Gastroesophageal sphincter (tissue), 4 donors: Measurements from ENCODE around the gene WASHC4. TPM values are rescaled to one million over a fixed set of nuclear protein-coding genes. Genes with fewer than 3 reads are reported as not detected.

Experiments used
- ATAC-seq: fragments of 150-250 bp; one replicate; pipeline ENCODE4 v1.9.1; 2016; ENCODE audit warnings: mild to moderate bottlenecking, moderate library complexity
- H3K27ac ChIP-seq, 4 donors: fragments of 200-600 bp; sonication (generic) in 3 of 4; 1 replicate in 3 of 4; 2 replicates in 1 of 4; pipeline ENCODE4 v1.5.1; 2016 to 2019
- H3K27me3 ChIP-seq: fragments of 200-600 bp; sonication (generic); one replicate; pipeline ENCODE4 v1.5.1; 2019
- H3K36me3 ChIP-seq, 2 donors: fragments of 200-600 bp; sonication (generic); one replicate each; pipeline ENCODE4 v1.5.1; 2019; ENCODE audit warnings: control low read depth in 1 of 2
- H3K4me1 ChIP-seq, 3 donors: fragments of 200-600 bp; sonication (generic); 1 replicate in 2 of 3; 2 replicates in 1 of 3; pipeline ENCODE4 v1.5.1; 2016 to 2019; ENCODE audit warnings: control low read depth in 2 of 3
- H3K4me3 ChIP-seq, 2 donors: fragments of 200-600 bp; sonication (generic); one replicate each; pipeline ENCODE4 v1.5.1; 2019; ENCODE audit warnings: mild to moderate bottlenecking in 1 of 2, moderate library complexity in 1 of 2
- H3K9me3 ChIP-seq, 3 donors: fragments of 200-600 bp; sonication (generic); one replicate each; pipeline ENCODE4 v1.5.1; 2017 to 2019; ENCODE audit warnings: control low read depth in 2 of 3
- CTCF ChIP-seq, 4 experiments: fragments of 200-600 bp in 2 of 4; fragments of 450-650 bp in 2 of 4; sonication (generic) in 1 of 4; IDR thresholded peaks; one replicate each; pipeline ENCODE4 v1.5.1; 2017 to 2019; ENCODE audit warnings: antibody characterized with exemption in 4 of 4, mild to moderate bottlenecking in 2 of 4, moderate library complexity in 2 of 4
- EP300 ChIP-seq: sonication (generic); formaldehyde crosslinking; IDR thresholded peaks from one replicate; pipeline ENCODE4 v1.6.1; 2017; ENCODE audit warnings: antibody characterized with exemption, mild to moderate bottlenecking
- POLR2A ChIP-seq, 2 donors: fragments of 450-650 bp; IDR thresholded peaks; one replicate each; pipeline ENCODE4 v1.6.1; 2017; ENCODE audit warnings: antibody characterized with exemption in 2 of 2, mild to moderate bottlenecking in 2 of 2, moderate library complexity in 1 of 2
- POLR2AphosphoS5 ChIP-seq: sonication (generic); formaldehyde crosslinking; IDR thresholded peaks from one replicate; pipeline ENCODE4 v1.6.1; 2017; ENCODE audit warnings: antibody characterized with exemption
- WGBS, 2 donors: methylation state at CpG; one replicate each; pipeline ENCODE4 v1.1.5; 2018; ENCODE audit warnings: low coverage in 1 of 2; 5-methylcytosine and 5-hydroxymethylcytosine counted together
- total RNA-seq, 4 donors: library from RNA; depleted of rRNA; stranded (reverse); fragments of >200 nt; gene quantifications; one replicate each; pipeline ENCODE4 v1.1.0, GENCODE V29; 2016

Gene WASHC4
- total RNA-seq, 4 donors from 2014 or later: 32.7 to 136 (median 53.6) TPM

- no peak for ATAC-seq
- H3K36me3 ChIP-seq: peaks cover 5 to 97% of the 10 kb centered on the region in 2 donors
- H3K4me1 ChIP-seq: no peaks in the 10 kb centered on the region
- WGBS, 2 donors: 78 to 79% methylated on average over 5 to 6 of the region's 6 CpGs
- no peak overlapping the region for H3K4me3 ChIP-seq
- H3K27ac ChIP-seq: no peak overlapping the region
- H3K27me3 ChIP-seq: no peaks in the 10 kb centered on the region
- H3K9me3 ChIP-seq: no peaks in the 10 kb centered on the region
- TF ChIP-seq POLR2AphosphoS5 (no peak), POLR2A (IDR thresholded peaks at IDR 0.05) (no peak)
These were observed 81.8 kb downstream of the WASHC4 start for GRCh38 chr12:105189293-105189692.

DNA sequence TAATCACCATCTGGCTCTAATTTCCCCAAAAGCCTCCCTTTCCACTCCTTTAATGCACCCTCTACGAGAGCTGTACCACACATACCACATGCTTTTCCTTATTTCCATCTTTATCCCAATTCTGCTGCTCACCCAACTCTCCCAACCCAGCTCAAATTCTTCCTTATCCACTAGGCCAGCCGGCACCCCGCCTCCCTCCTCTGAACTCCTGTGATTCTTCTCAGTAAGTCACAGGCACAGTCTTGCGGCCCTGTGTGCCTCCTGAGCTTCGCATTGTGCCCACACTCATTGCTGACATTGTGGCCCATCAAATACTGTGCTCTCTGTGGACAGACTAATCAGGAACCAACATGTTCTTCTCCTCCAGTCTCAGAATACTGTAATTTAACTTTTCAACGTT lies 83.0 kb downstream of the WASHC4 start:
- Histone ChIP-seq H3K4me1 (no peaks in the 10 kb centered on the region), H3K4me3 (no peak overlapping the region), H3K27ac (no peak overlapping the region), H3K36me3 (peaks cover 5 to 97% of the 10 kb centered on the region in 2 donors), H3K27me3 (no peaks in the 10 kb centered on the region), H3K9me3 (no peaks in the 10 kb centered on the region)
- ATAC-seq: no peak
- no peak for TF ChIP-seq POLR2A (IDR thresholded peaks at IDR 0.05)
- TF ChIP-seq POLR2AphosphoS5: no peak
- no peak for TF ChIP-seq CTCF (IDR thresholded peaks at IDR 0.05)
- TF ChIP-seq EP300: no peak
- 88 to 90% methylated on average over 5 to 6 of the region's 6 CpGs for WGBS, 2 donors

GRCh38 chr12:105192624-105193225 lies 85.2 kb downstream of the WASHC4 start:
- 78 to 89% methylated on average over 1 of the region's 1 CpG for WGBS, 2 donors
- no peak for TF ChIP-seq POLR2A (IDR thresholded peaks at IDR 0.05)
- TF ChIP-seq EP300: no peak
- no peak for TF ChIP-seq POLR2AphosphoS5
- TF ChIP-seq CTCF (IDR thresholded peaks at IDR 0.05): no peak
- Histone ChIP-seq H3K4me1 (no peaks in the 10 kb centered on the region), H3K27ac (no peak overlapping the region), H3K9me3 (no peaks in the 10 kb centered on the region), H3K36me3 (peaks cover 3 to 100% of the 10 kb centered on the region in 2 donors), H3K27me3 (no peaks in the 10 kb centered on the region), H3K4me3 (no peak overlapping the region)
- no peak for ATAC-seq

DNA sequence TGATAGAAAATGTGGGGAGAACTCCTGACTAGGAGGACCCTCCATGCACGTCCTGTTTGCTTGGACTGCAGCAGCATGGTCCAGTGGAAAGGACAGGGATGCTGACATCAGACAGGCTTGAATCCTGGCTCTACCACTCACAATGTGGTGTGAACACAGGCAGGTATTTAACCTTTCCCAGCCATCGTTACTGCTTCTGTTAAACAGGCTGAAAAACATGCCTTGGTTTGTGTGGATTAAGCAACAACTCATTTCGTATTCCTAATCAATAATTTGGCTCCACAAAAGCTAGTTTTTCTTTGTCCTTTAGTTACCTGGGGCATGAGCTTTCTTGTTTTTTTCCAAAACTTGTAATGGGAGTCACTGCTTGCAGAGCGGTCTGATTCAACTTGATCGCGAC lies 87.4 kb downstream of the WASHC4 start:
- ATAC-seq: no peak
- H3K4me3 ChIP-seq: no peak overlapping the region
- no peaks in the 10 kb centered on the region for H3K9me3 ChIP-seq
- 76 to 92% methylated on average over 3 to 6 of the region's 6 CpGs for WGBS, 2 donors
- no peak overlapping the region for H3K27ac ChIP-seq
- no peaks in the 10 kb centered on the region for H3K27me3 ChIP-seq
- TF ChIP-seq EP300 (no peak), POLR2AphosphoS5 (no peak), POLR2A (IDR thresholded peaks at IDR 0.05) (no peak), CTCF (IDR thresholded peaks at IDR 0.05) (no peak)
- H3K4me1 ChIP-seq: no peaks in the 10 kb centered on the region
- H3K36me3 ChIP-seq: peaks cover 0 to 99% of the 10 kb centered on the region in 2 donors

DNA sequence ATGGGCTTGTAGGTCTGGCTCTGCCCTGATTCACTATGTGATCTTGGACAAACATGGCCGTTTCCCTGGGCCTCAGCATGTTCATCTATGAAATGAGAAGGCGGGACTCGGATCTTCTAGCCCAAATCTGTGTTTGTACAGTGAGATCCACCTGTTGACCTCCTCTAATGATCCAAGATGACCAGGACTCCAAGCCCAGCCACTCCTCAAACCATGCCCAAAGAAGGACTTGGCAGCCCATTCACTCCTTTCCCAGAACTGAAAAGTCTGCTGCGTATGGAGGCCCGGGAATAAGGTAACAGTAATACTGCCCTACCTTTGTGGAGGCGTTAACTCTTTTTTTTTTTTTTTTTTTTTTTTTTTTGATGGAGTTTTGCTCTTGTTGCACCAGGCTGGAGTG lies 88.6 kb downstream of the WASHC4 start:
- ATAC-seq: no peak
- no peak overlapping the region for H3K4me3 ChIP-seq
- no peak for TF ChIP-seq POLR2A (IDR thresholded peaks at IDR 0.05)
- no peak for TF ChIP-seq CTCF (IDR thresholded peaks at IDR 0.05)
- no peak for TF ChIP-seq EP300
- 97 to 98% methylated on average over 5 to 6 of the region's 6 CpGs for WGBS, 2 donors
- H3K4me1 ChIP-seq: no peaks in the 10 kb centered on the region
- H3K27ac ChIP-seq: no peak overlapping the region
- peaks cover 0 to 96% of the 10 kb centered on the region in 2 donors for H3K36me3 ChIP-seq
- H3K27me3 ChIP-seq: no peaks in the 10 kb centered on the region
- H3K9me3 ChIP-seq: no peaks in the 10 kb centered on the region
